GM21515 (cell line): ENCODE measurements around the gene SUN2.

ENCODE experiments used
- ATAC-seq: cut with Tn5 transposase; IDR thresholded peaks from one replicate; pipeline ENCODE4 v1.9.1; 2021; ENCODE audit not compliant: unreplicated experiment

Gene SUN2

GRCh38 chr22:38735465-38736256 lies 20.1 kb downstream of the SUN2 start:
- ATAC-seq = no peak

- no peak for ATAC-seq
Measured at GRCh38 chr22:38735126-38735464, 20.7 kb downstream of the SUN2 start.

DNA sequence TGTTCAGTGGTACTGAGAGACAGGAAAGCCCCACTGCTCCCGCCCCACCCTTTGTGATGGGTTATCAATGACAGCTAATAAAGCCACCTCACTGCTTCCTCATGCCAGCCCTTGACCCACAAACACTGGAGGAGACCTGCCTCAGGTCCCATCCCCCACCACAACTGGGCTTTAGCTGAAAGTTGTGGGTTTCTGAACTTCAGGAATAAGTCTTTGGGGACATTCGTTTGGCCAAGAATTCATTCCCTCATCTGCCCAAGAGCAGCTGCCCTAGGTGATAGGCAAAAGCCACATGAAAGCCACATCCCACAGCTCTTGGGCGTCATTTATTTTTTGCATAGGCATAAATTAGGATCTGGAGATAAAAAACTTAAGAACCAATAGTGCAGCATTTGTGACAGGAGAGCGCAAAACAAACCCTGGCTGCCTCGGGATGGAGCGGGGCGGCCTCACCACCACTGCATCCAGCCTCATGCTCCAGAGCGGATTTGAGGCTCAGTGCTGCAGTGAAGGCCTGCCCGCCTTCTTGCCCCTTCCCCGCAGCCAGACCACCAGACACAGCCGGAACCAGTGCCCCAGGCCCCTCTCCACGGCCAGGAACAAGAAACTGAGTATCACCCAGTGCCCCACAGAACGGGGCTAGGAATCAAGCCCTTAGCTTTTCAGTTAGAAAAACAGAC lies 21.2 kb downstream of the SUN2 start:
- ATAC-seq = no peak

DNA sequence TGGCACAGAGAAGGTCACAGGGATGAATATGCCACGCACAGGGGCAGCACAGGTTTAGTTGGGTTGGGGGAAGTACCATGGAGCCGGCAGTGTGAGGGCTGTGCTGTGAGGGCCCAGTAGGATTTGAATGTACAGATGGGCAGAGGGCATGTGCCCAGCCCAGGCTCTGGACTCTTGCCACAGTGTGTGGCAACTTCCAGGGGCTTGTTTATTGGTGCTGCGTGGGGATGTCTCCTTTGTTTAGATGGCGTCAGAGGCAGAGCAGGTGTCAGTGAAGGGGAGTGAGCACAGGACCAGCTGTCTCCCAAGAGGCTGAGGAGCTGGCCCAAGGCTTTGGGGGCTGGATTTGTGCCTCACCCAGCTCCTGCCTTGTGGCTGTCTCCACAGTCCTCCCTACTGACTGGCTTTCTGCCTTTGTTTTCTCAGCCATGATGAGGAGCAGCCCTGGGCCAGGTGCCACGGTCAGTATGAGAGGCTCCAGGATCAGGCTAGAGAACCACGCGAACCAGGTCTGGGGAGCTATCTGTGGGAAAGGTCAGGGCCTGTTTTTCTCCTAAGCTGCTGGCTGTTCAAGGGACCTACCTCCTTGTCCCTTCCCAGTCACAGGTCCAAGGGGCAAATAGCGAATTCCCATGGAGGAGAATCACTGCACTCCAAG lies 21.9 kb downstream of the SUN2 start:
- ATAC-seq = no peak

- ATAC-seq = no peak
Measured at GRCh38 chr22:38733329-38733723, 22.5 kb downstream of the SUN2 start.

- no peak for ATAC-seq
Measured at GRCh38 chr22:38732251-38732815, 23.5 kb downstream of the SUN2 start.

- ATAC-seq = no peak
Measured at GRCh38 chr22:38731703-38732161, 24.1 kb downstream of the SUN2 start.

DNA sequence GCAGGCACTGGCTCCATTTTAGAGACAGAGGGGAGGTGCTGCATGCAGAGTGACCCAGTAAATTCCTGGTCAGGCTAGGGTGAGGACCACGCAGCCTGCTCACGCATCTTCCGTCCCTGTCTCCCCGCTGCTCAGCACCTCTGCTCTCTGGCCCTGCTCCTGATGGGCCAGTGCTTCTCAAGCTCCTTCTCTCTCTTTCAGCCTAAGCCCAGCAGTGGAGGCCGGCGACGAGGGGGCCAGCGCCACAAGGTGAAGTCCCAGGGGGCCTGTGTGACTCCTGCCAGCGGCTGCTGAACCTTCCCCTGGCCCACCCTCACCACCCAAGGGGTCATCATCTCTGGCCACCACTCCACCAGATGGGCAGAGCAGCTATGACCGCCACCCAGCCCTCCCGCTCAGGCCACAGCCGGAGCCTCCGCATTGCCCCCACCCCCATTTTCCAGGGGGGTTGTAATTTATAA lies 25.4 kb downstream of the SUN2 start:
- no peak for ATAC-seq

DNA sequence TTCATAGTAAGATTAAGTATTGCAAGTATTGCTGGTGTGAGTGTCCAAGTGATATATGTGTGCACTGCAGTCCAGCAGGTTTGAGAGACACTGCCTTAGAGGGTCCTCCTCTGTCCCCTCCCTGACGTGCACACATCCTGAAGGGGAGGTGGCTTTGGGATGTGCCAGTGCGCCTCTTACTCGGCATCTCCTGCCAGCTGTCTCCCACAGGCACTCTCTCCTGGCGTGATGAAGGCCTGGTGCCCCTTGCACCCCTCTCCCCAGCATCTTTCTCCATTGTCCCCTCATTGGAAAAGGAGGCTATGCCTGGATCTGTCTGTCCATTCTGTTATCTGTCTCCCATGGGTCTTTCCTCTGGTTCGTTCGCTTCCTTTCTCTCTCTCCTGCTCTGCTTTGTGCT lies 25.9 kb downstream of the SUN2 start:
- ATAC-seq = no peak

GRCh38 chr22:38728871-38729796 lies 26.7 kb downstream of the SUN2 start:
- ATAC-seq = no peak

DNA sequence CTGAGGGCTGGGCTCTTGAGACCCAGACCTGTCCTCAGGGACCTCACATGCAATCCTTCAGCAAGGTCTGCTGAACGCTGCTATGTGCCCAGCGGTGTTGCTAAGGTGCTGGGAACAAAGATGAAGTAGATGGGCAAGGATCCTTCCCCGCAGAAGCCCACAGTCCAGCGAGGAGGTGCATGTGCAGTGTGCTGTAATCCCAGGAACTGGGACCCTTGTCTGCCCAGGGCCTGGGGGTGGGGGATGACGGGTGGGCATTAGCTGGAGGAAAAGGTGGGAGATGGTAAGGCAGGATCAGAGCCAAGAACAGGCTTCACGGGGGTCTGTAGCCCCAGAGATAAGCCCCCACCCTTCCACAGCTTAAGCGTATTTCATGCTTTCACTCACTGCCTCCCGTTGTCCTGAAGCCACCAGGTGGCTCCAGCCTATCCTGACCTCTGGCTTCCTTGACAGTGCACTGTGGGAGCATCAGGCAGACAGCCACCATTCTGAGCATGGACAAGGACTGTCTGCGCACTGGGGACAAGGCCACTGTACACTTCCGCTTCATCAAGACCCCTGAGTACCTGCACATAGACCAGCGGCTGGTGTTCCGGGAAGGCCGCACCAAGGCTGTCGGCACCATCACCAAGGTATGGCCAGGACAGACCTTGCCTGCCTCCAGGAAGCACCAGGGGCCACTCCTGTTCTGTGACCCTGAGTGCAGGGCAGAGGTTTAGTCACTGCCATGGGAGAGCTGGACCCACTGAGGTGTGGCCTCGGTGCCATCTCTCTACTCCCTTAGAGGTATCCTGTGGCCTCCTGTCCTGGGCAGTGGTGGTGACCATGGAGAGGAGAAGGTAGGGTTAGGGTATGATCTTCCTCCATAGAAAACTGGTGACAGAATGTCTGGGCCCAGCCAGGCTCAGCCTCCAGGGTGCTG lies 28.0 kb downstream of the SUN2 start:
- no peak for ATAC-seq

DNA sequence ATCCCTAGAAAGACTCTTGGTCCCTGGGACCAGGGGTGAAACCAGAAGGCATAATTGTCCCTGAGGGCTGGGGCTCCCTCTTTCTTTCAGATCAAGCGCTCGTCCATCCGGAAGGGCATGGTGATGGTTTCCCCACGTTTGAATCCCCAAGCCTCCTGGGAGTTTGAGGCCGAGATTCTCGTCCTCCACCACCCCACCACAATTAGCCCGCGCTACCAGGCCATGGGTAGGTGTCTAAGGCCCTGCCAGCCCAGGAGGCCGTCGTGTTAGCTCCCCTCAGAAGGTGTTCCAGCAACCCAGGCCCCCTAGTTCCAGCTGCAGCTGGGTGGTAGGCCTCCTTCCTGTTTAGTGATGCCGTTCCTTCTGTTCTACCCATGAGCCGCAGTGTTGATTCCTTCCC lies 28.7 kb downstream of the SUN2 start:
- no peak for ATAC-seq

GRCh38 chr22:38725900-38726655 lies 29.7 kb downstream of the SUN2 start:
- ATAC-seq = no peak

- no peak for ATAC-seq
Measured at GRCh38 chr22:38724926-38725571, 30.7 kb downstream of the SUN2 start.

- ATAC-seq = no peak
Measured at GRCh38 chr22:38724176-38724575, 31.6 kb downstream of the SUN2 start.

DNA sequence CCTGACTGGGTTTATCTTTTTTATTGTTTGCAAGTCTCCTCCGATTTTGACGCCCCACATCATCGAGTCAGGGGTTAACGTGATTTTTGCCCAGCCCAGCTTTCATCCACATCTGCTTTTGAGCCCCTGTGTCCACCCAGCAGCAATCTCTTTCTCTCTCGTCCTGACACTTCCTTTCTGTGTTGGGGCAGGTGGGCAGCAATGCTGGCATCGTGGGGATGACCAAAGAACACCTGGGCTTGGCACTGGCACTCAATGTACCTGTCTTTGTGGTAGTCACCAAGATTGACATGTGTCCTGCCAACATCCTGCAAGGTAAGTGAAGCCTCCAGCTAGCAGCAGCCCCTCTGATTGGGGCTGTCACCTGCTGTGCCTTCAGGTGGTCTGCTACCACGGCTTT lies 34.2 kb downstream of the SUN2 start:
- no peak for ATAC-seq

DNA sequence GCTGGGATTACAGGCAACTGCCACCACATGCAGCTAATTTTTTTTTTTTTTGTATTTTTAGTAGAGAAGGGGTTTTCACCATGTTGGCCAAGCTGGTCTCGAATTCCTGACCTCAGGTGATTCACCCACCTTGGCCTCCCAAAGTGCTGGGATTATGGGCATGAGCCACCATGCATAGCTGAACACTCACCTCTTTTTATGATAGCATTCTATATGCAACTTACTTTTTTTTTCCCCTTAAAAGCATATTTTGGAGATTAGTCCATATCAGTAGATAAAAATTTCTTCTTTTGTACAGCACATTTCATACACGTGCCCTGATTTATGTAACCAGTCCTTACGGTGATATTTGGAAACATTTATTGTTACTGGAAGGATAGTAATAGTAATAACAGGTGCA lies 35.4 kb downstream of the SUN2 start:
- ATAC-seq = no peak

- no peak for ATAC-seq
Measured at GRCh38 chr22:38719196-38719595, 36.6 kb downstream of the SUN2 start.
